Fibroblast of villous mesenchyme (primary cell): ENCODE data around the gene CCDC63. TPM values are rescaled to one million over a fixed set of nuclear protein-coding genes. Genes with fewer than 3 reads are reported as not detected.

Experiments
- DNase-seq: peaks from one replicate; pipeline ENCODE4 v3.0.0-alpha.2; 2010; ENCODE audit warnings: low read depth
- H3K4me3 ChIP-seq: 2 replicates; pipeline ENCODE4 v1.5.1; 2011; ENCODE audit warnings: low read depth, mild to moderate bottlenecking, low read length
- CTCF ChIP-seq: IDR thresholded peaks from 2 replicates; pipeline ENCODE4 v1.5.1; 2012; ENCODE audit warnings: low read depth, mild to moderate bottlenecking, low read length; ENCODE audit not compliant: insufficient read depth
- total RNA-seq: library from RNA; depleted of rRNA; stranded (reverse); fragments of >200 nt; gene quantifications from 2 replicates; pipeline ENCODE4 v1.2.3, GENCODE V29; 2012

The CCDC63 gene
- total RNA-seq, 1 donor: not detected

- no peak for TF ChIP-seq CTCF
- peak; percentile 6 for DNase-seq
- no peak overlapping the region for H3K4me3 ChIP-seq
These were observed 69.6 kb downstream of the CCDC63 start for GRCh38 chr12:110916295-110916875.

GRCh38 chr12:110917467-110917866 lies 70.7 kb downstream of the CCDC63 start:
- DNase-seq: peak; percentile 7
- TF ChIP-seq CTCF: no peak
- H3K4me3 ChIP-seq: no peak overlapping the region

GRCh38 chr12:110917961-110918360 lies 71.2 kb downstream of the CCDC63 start:
- TF ChIP-seq CTCF: no peak
- DNase-seq: no peak
- no peak overlapping the region for H3K4me3 ChIP-seq

GRCh38 chr12:110919720-110920119 lies 72.9 kb downstream of the CCDC63 start:
- no peak overlapping the region for H3K4me3 ChIP-seq
- DNase-seq: no peak
- no peak for TF ChIP-seq CTCF

- no peak within 1 kb of the TSS for H3K4me3 ChIP-seq
- TF ChIP-seq CTCF: no peak
- DNase-seq: no peak
These were observed 73.6 kb downstream of the CCDC63 start, which contains the start of gene MYL2 for GRCh38 chr12:110920324-110920910. MYL2 (minus strand) TSS chr12:110920579; CDS start chr12:110920529, 50 bp downstream.

- no peak for TF ChIP-seq CTCF
- no peak for DNase-seq
- no peak overlapping the region for H3K4me3 ChIP-seq
These were observed 74.5 kb downstream of the CCDC63 start for GRCh38 chr12:110921262-110921661.

GRCh38 chr12:110922652-110923051 lies 75.9 kb downstream of the CCDC63 start:
- no peak overlapping the region for H3K4me3 ChIP-seq

More at GRCh38 chr12:110922652-110923051, 75.9 kb downstream of the CCDC63 start:
- no peak for DNase-seq
- no peak for TF ChIP-seq CTCF
